ENCODE results near the gene KCNJ2.

DNA sequence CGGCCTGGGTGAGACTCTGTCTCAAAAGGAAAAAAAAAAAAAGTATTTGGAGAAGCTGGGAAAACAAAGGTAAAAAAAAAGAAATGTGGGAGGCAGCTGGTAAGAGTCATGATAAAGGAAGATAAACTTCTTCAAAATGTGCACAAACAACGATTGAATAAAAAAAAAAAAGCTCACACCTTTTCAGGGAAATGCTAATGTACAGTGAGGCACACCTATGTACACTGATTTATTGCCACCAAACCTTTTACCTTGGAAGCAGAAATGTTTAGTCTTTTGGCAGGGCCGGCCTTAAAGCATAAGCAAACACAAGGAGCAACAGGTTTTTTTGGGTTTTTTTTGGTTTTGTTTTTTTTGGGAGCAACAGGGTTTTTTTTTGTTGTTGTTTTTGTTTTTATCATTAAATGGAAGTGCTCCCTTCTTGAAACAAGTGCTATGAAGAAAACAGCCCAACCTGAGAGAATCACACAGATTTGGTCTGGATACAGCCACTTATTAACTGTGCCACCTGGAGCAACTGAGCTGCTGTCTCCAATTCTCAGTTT, 29.8 kb upstream of the KCNJ2 start:
- TF ChIP-seq, protein P1, sequence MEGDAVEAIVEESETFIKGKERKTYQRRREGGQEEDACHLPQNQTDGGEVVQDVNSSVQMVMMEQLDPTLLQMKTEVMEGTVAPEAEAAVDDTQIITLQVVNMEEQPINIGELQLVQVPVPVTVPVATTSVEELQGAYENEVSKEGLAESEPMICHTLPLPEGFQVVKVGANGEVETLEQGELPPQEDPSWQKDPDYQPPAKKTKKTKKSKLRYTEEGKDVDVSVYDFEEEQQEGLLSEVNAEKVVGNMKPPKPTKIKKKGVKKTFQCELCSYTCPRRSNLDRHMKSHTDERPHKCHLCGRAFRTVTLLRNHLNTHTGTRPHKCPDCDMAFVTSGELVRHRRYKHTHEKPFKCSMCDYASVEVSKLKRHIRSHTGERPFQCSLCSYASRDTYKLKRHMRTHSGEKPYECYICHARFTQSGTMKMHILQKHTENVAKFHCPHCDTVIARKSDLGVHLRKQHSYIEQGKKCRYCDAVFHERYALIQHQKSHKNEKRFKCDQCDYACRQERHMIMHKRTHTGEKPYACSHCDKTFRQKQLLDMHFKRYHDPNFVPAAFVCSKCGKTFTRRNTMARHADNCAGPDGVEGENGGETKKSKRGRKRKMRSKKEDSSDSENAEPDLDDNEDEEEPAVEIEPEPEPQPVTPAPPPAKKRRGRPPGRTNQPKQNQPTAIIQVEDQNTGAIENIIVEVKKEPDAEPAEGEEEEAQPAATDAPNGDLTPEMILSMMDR (optimal IDR thresholded peaks at IDR 0.05 in 1 of 3, IDR thresholded peaks at IDR 0.05 in 1 of 3, conservative IDR thresholded peaks at IDR 0.05 in 1 of 3; ENCODE audit: extremely low read depth in 1 of 3, insufficient read depth in 2 of 3, low read length in 3 of 3): no peak
- no peak for TF ChIP-seq EZH2 (IDR thresholded peaks at IDR 0.05; ENCODE audit: low read length)
